K562 (cell line): ENCODE data around the gene MPL. TPM values are rescaled to one million over a fixed set of nuclear protein-coding genes. Genes with fewer than 3 reads are reported as not detected.

Source experiments
- ARHGAP35 ChIP-seq: fragments of 450-650 bp; IDR thresholded peaks from 2 replicates; pipeline ENCODE4 v1.6.1; 2018; ENCODE audit not compliant: partially characterized antibody
- CC2D1A ChIP-seq: fragments of 450-650 bp; IDR thresholded peaks from 2 replicates; pipeline ENCODE4 v1.6.1; 2017; ENCODE audit warnings: mild to moderate bottlenecking
- HDAC1 ChIP-seq, 2 experiments: fragments of 450-650 bp; IDR thresholded peaks; 2 replicates each; pipeline ENCODE4 v1.6.1; 2016 to 2017; ENCODE audit warnings: inconsistent platforms in 1 of 2, mild to moderate bottlenecking in 1 of 2, moderate library complexity in 1 of 2
- HNRNPLL ChIP-seq: fragments of 200-400 bp; formaldehyde crosslinking; IDR thresholded peaks from 2 replicates; pipeline ENCODE4 v1.6.1; 2017; ENCODE audit warnings: low read length, low read depth, mild to moderate bottlenecking; ENCODE audit not compliant: poor library complexity, severe bottlenecking
- JUNB ChIP-seq: fragments of 450-650 bp; formaldehyde crosslinking; conservative IDR thresholded peaks from 2 replicates; pipeline ENCODE4 v1.4.0; 2020; ENCODE audit warnings: mild to moderate bottlenecking
- NR2F6 ChIP-seq: fragments of 450-650 bp; formaldehyde crosslinking; IDR thresholded peaks from 2 replicates; pipeline ENCODE4 v1.4.0; 2020; ENCODE audit warnings: mild to moderate bottlenecking
- PML ChIP-seq: IDR thresholded peaks from 2 replicates; pipeline ENCODE4 v1.6.1; 2012; ENCODE audit warnings: low read length, inconsistent platforms
- POLR2H ChIP-seq: IDR thresholded peaks from 2 replicates; pipeline ENCODE4 v1.6.1; 2016; ENCODE audit warnings: missing genetic modification characterization, low read depth, mild to moderate bottlenecking, control low read depth, missing compliant biosample characterization, moderate library complexity
- SAP30 ChIP-seq: fragments of 200-600 bp; sonication (generic); IDR thresholded peaks from 2 replicates; pipeline ENCODE4 v1.6.1; 2012; ENCODE audit warnings: borderline replicate concordance, low read depth, mild to moderate bottlenecking, moderate library complexity, low read length, control low read depth, inconsistent platforms; ENCODE audit not compliant: insufficient read depth, poor library complexity, severe bottlenecking
- ZNF174 ChIP-seq: fragments of 250-450 bp; sonication (Bioruptor Pico); IDR thresholded peaks from 2 replicates; pipeline ENCODE4 v1.4.0; 2020; ENCODE audit warnings: mild to moderate bottlenecking
- polyA plus RNA-seq, 8 experiments: library from polyadenylated mRNA; depleted of rRNA in 4 of 8; stranded (reverse) in 5 of 8; unstranded in 3 of 8; fragments of >200 nt; fragmentation: Nextera tagmentation in 2 of 8; fragmentation: Illumina TruSeq in 1 of 8; extraction: Ambion mirVana in 2 of 8; extraction: Trizol in 1 of 8; gene quantifications; 2 replicates each; pipeline versions ENCODE4 v1.2.1 to v1.2.3, GENCODE V29; 2011 to 2014; ENCODE audit warnings: inconsistent platforms in 1 of 8, missing spikeins in 1 of 8
- total RNA-seq, 7 experiments: library from RNA; depleted of rRNA in 6 of 7; stranded (reverse); fragments of >200 nt in 6 of 7; fragmentation: Illumina TruSeq in 2 of 7; extraction: Trizol in 2 of 7; gene quantifications; 2 replicates each; pipeline versions ENCODE4 v1.2.1 to v1.2.3, GENCODE V29; 2011 to 2021; ENCODE audit warnings: low replicate concordance in 1 of 7
- TF ChIP-seq, protein P1 (sequence below): fragments of 150-350 bp; IDR thresholded peaks from 2 replicates; pipeline ENCODE4 v1.6.1; 2014; ENCODE audit warnings: low read depth, mild to moderate bottlenecking, low read length, borderline replicate concordance
- TF ChIP-seq, protein P2 (sequence below): sonication (generic); formaldehyde crosslinking; IDR thresholded peaks from 2 replicates; pipeline ENCODE4 v1.8.1; 2023; ENCODE audit warnings: mild to moderate bottlenecking, missing genetic modification reagents
- TF ChIP-seq, protein P3 (sequence below): IDR thresholded peaks from 2 replicates; pipeline ENCODE4 v1.6.1; 2016; ENCODE audit warnings: missing genetic modification characterization, missing compliant biosample characterization
- TF ChIP-seq, protein P4 (sequence below): fragments of 250-450 bp; sonication (Bioruptor Pico); IDR thresholded peaks from 2 replicates; pipeline ENCODE4 v1.8.0; 2021; ENCODE audit warnings: borderline replicate concordance, mild to moderate bottlenecking, moderate library complexity; ENCODE audit not compliant: poor library complexity, severe bottlenecking

MPL gene
- total and polyA plus RNA-seq, 9 of the 15 experiments (the other 6 are each of a cell fraction or from before 2014, with no cell fraction given), result not detected

DNA sequence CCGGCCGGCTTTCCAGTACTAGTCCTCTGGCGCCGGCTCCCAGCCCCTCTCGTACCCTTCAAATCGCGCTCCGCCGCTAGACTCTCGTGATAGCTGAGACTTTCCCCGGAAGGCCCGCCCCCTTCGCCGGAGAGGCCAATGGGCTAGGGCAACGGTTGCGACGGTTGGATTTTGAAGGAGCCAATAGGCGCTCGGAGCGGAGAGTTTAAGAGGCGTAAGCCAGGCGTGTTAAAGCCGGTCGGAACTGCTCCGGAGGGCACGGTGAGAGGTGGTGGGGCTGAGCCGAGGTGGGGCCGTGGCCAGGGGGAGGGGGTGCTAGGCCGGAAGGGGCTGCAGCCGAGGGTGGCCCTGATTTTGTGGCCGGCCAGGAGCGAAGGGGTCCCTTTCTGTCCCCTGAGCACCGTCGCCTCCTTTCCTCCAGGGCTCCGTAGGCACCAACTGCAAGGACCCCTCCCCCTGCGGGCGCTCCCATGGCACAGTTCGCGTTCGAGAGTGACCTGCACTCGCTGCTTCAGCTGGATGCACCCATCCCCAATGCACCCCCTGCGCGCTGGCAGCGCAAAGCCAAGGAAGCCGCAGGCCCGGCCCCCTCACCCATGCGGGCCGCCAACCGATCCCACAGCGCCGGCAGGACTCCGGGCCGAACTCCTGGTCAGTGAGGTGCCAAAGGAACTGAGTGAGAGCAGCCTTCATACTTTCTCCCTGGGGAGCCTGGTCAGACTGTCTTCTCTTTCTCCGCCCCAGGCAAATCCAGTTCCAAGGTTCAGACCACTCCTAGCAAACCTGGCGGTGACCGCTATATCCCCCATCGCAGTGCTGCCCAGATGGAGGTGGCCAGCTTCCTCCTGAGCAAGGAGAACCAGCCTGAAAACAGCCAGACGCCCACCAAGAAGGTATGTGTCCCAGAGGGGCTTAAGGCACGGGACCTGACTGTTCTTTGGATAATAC, 21.4 kb downstream of the MPL start, which contains the start of gene CDC20 (continued):
- TF ChIP-seq HNRNPLL (peak; percentile 53), POLR2H (peak; percentile 71), NR2F6 (CRISPR knock-in tag) (0 out of 2 replicates have a peak, but pooled peaks have one; percentile 59), JUNB (CRISPR knock-in tag) (0 out of 2 replicates have a peak, but pooled peaks have one; percentile 35), SAP30 (peak; percentile 98), HDAC1 (IDR thresholded peaks at IDR 0.05) (peak in 1 of 2 experiments; percentile 96; a peak in 2 of 4 replicates), ZNF174 (CRISPR knock-in tag) (no peak), ARHGAP35 (peak; percentile 92), CC2D1A (peak; percentile 99), PML (0 out of 2 replicates have a peak, but pooled peaks have one; percentile 13)
- TF ChIP-seq, protein P1, sequence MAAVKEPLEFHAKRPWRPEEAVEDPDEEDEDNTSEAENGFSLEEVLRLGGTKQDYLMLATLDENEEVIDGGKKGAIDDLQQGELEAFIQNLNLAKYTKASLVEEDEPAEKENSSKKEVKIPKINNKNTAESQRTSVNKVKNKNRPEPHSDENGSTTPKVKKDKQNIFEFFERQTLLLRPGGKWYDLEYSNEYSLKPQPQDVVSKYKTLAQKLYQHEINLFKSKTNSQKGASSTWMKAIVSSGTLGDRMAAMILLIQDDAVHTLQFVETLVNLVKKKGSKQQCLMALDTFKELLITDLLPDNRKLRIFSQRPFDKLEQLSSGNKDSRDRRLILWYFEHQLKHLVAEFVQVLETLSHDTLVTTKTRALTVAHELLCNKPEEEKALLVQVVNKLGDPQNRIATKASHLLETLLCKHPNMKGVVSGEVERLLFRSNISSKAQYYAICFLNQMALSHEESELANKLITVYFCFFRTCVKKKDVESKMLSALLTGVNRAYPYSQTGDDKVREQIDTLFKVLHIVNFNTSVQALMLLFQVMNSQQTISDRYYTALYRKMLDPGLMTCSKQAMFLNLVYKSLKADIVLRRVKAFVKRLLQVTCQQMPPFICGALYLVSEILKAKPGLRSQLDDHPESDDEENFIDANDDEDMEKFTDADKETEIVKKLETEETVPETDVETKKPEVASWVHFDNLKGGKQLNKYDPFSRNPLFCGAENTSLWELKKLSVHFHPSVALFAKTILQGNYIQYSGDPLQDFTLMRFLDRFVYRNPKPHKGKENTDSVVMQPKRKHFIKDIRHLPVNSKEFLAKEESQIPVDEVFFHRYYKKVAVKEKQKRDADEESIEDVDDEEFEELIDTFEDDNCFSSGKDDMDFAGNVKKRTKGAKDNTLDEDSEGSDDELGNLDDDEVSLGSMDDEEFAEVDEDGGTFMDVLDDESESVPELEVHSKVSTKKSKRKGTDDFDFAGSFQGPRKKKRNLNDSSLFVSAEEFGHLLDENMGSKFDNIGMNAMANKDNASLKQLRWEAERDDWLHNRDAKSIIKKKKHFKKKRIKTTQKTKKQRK, result 0 out of 2 replicates have a peak, but pooled peaks have one; percentile 21
- TF ChIP-seq, protein P2, sequence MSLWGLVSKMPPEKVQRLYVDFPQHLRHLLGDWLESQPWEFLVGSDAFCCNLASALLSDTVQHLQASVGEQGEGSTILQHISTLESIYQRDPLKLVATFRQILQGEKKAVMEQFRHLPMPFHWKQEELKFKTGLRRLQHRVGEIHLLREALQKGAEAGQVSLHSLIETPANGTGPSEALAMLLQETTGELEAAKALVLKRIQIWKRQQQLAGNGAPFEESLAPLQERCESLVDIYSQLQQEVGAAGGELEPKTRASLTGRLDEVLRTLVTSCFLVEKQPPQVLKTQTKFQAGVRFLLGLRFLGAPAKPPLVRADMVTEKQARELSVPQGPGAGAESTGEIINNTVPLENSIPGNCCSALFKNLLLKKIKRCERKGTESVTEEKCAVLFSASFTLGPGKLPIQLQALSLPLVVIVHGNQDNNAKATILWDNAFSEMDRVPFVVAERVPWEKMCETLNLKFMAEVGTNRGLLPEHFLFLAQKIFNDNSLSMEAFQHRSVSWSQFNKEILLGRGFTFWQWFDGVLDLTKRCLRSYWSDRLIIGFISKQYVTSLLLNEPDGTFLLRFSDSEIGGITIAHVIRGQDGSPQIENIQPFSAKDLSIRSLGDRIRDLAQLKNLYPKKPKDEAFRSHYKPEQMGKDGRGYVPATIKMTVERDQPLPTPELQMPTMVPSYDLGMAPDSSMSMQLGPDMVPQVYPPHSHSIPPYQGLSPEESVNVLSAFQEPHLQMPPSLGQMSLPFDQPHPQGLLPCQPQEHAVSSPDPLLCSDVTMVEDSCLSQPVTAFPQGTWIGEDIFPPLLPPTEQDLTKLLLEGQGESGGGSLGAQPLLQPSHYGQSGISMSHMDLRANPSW, result no peak
- TF ChIP-seq, protein P3, sequence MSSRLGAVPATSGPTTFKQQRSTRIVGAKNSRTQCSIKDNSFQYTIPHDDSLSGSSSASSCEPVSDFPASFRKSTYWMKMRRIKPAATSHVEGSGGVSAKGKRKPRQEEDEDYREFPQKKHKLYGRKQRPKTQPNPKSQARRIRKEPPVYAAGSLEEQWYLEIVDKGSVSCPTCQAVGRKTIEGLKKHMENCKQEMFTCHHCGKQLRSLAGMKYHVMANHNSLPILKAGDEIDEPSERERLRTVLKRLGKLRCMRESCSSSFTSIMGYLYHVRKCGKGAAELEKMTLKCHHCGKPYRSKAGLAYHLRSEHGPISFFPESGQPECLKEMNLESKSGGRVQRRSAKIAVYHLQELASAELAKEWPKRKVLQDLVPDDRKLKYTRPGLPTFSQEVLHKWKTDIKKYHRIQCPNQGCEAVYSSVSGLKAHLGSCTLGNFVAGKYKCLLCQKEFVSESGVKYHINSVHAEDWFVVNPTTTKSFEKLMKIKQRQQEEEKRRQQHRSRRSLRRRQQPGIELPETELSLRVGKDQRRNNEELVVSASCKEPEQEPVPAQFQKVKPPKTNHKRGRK (tag), result no peak
- TF ChIP-seq, protein P4, sequence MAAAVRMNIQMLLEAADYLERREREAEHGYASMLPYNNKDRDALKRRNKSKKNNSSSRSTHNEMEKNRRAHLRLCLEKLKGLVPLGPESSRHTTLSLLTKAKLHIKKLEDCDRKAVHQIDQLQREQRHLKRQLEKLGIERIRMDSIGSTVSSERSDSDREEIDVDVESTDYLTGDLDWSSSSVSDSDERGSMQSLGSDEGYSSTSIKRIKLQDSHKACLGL, result peak; percentile 56
